AG09319 (cell line): ENCODE data around the gene SCYL1.

Experiments used
- DNase-seq: peaks from one replicate; pipeline ENCODE4 v3.0.0-alpha.2; 2010; ENCODE audit warnings: low read depth; ENCODE audit errors: extremely low read depth
- CTCF ChIP-seq: IDR thresholded peaks from 2 replicates; pipeline ENCODE4 v1.5.1; 2011; ENCODE audit warnings: low read depth, mild to moderate bottlenecking, inconsistent platforms, low read length, moderate library complexity

SCYL1 gene

DNA sequence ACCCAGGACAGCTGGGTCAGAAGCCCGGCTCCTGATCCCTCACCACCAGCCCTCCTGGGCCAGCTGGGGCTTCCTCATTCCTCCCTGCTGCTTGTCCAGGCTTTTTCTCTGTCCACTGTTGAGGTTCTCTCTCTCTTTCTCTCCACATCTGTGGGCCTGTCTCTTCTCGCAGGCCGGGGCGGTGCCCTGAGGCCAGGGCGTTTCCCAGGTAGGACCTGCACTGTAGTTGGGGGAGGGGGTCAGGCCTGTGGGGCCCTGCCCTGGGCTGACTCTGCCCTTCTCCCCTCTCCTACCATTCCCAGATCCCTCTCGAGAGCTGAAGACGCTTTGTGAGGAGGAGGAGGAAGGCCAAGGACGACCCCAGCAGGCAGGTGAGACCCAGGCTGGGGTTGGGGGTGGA, 55.9 kb downstream of the SCYL1 start:
- DNase-seq = no peak
- no peak for TF ChIP-seq CTCF

GRCh38 chr11:65581928-65582327, 57.0 kb downstream of the SCYL1 start:
- DNase-seq = no peak
- TF ChIP-seq CTCF = no peak

GRCh38 chr11:65583589-65583988, 58.7 kb downstream of the SCYL1 start:
- DNase-seq = no peak
- TF ChIP-seq CTCF = no peak

- TF ChIP-seq CTCF = no peak
- DNase-seq = no peak
Measured at GRCh38 chr11:65584106-65584505, 59.2 kb downstream of the SCYL1 start.

- no peak for DNase-seq
- TF ChIP-seq CTCF = no peak
Measured at GRCh38 chr11:65584723-65585171, 59.9 kb downstream of the SCYL1 start.

DNA sequence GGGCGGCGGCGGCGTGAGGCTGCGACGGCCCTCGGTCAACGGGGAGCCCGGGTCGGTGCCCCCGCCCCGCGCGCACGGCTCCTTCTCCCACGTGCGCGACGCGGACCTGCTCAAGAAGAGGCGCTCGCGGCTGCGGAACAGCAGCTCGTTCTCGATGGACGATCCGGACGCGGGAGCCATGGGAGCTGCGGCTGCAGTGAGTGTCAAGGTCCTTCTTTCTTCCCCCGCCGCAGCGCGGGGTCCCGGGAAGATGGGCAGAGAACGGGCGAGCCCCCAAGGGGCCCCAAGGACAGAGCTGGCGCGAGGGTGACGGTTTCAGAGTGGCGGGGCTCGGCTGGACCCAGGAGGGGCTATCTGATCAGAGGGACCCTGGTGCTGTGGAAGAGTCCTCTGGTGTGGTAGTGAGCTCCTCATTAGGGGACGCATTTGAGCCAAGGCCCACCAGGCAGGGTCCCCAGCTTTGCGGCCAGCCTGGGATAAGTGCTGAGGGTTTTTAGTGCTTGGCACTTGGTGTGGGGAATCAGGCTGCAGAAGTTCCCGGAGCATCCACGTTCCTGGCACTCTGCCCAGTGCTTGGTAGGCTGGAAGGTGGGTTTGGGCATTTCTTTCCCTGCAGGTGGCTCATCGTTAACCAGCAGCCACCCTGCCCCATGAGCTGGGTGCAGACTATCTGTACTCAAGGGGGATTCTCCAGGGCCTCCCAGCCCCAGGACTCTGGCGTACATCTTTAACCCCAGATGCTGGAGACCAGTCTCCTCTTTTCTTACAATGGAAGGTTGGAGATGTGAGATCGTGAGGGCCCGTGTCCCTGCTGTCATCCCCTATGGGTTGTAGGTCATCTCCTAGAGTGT, 60.7 kb downstream of the SCYL1 start:
- no peak for DNase-seq

More for the DNA sequence above, 60.7 kb downstream of the SCYL1 start:
- TF ChIP-seq CTCF = no peak
